HK-2 (cell line): ENCODE measurements around the gene SLC4A5.
"Not testable (repeated sequence)": the region's sequence is repeated elsewhere in the genome, so short reads cannot be mapped to it uniquely, and the experiment has no call there.

ENCODE experiments used
- DNase-seq: peaks from one replicate; pipeline ENCODE4 v3.0.0-alpha.2; 2018; ENCODE audit not compliant: unreplicated experiment

SLC4A5 gene

DNA sequence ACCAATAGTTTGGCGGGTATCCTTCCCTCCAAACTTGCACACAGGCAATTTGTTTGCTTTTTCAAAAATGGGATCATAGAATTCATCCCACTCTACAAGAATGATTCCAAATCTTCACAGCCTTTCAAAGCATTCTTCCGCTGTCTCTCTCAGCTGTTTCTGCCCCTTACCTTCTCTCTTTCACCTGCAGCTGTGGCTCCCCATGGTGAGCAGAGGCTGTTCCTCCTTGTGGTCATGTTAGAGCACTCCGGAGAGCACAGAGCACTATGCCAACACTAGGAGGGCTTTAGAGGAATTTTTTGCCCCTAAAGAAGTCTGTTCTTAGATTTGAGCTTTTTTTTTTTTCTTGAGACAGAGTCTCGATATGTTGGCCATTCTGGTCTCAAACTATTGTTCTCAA, 114.4 kb downstream of the SLC4A5 start:
- DNase-seq = no peak

DNA sequence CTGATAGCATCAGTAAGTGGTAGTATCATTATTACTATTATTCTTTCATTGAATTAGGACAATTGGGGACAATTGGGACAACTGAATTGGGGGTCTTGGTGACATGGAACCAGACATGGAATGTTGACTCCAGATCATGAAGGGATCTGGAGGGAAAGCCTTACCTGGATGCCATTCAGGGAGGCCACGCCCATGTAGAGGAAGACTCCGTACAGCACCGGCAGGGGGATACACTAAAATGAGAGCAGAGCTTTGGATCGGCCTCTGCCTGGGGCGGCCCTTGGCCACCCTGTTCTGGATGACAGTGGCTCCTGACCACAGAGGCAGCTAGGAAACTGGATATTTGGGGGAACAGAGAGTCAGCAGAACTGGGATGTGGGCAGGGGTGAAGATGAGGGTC, 115.6 kb downstream of the SLC4A5 start:
- no peak for DNase-seq

DNA sequence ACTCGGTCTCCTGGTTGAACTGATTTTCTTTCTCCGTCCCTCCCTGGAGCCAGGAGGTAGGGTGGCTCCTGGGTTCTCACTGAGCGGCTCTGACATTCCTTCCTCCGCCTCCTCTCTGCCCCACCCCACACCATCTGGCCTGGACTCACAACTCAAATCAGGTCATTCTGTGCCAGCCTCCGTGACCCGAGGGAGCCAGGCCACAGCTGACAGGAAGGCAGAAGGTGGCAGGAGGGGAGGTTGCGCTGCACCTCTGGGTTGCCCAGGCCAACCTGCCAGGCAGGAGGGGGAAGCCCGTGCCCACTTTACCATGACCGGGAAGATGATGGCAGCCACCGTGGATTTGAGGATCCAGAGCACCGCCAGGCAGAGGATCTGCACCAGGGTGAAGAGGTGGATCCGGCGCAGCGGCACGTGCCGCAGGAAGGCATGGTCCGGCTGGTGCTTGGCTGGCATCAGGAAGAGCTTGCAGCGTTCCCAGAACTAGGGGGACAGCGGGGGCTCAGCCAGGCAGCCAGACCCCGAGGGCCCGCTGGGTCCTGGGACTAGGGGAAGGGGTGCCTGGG, 116.5 kb downstream of the SLC4A5 start:
- no peak for DNase-seq

DNA sequence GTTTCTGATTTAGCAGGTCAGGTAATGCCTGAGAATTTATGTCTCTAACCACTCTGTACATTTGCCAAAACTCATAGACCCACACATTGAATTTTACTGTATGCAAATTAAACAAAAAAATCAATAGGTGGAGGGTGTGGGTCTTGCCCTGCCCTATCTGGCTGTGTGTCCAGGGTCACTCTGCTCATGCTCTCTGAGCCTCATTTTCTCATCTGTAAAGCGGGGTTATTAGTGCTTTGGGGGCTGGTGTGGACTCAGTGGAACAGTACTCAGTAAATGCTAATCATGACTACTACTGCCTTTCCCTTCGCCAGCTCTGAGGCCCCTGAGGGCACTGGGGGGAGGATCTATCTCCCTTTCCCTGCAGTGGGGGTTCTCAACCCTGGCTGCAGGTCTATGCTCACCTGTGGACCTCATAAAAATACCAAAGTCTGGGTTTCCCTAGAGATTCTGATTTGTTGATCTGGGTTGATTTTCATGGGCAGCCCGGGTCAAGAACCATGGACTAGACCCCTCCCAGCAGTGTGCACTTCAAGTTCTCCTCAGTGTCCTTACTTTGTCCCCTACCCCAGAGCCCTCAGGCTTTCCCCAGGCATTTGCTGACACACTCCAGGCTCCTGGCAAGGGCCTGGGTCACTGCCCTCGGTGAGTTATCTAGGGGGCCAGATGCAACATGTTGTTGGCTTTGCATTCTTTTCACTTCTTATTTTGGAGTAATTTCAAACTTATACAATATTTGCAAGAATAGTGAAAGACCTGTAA, 117.3 kb downstream of the SLC4A5 start:
- no peak for DNase-seq

DNA sequence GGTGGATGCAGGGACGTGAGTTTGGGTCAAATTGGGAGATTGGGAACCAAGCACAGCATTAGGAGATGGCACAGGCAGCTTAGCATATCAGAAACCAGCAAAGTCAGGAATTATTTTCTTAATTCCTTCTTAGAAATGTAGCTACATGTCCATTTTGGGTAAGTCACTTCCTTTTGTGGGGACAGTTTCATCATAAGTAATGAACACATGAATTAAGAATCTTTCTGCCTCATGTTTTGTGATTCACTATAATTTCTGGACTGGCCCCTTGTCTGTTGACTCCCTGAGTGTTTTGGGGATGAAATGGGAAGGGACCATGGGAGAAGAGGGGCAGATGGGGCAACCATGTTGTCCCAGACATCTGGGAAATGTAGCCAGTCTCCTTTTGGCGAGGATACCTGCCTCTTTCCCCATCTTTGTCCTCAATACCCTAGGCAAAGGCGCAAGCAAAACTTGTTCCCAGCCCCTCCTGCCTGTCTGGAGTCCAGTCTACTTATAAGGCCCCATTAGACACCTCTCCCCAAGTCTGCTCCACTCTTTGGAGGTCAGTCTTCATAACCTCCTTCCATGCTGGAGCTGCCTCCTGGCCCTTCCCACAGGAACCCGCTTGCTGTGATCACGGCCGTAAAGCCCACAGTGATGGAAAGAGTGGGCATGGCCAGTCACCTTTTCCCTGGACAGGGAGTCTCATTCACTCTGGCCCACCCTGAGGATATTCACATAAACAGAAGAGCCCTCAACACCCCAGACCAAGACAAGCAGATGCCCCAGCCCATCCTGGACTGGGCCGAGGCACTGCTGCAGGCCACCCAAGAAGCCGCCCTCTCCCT, 119.1 kb downstream of the SLC4A5 start:
- DNase-seq = no peak

DNA sequence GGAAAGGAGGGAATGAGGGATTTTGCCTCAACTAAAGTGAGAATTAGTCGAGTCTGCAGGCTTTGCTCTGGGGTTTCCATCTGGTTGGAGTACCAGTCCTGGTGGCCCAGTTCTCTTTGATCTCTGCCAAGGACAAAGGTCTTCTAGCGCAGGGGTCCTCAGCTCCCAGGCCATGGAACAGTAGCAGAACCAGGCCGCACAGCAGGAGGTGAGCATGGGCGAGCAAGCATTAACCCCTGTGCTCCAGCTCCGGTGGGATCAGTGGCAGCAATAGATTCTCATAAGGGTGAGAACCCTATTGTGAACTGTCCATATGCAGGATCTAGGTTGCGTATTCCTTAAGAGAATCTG, 120.9 kb downstream of the SLC4A5 start:
- no peak for DNase-seq

DNA sequence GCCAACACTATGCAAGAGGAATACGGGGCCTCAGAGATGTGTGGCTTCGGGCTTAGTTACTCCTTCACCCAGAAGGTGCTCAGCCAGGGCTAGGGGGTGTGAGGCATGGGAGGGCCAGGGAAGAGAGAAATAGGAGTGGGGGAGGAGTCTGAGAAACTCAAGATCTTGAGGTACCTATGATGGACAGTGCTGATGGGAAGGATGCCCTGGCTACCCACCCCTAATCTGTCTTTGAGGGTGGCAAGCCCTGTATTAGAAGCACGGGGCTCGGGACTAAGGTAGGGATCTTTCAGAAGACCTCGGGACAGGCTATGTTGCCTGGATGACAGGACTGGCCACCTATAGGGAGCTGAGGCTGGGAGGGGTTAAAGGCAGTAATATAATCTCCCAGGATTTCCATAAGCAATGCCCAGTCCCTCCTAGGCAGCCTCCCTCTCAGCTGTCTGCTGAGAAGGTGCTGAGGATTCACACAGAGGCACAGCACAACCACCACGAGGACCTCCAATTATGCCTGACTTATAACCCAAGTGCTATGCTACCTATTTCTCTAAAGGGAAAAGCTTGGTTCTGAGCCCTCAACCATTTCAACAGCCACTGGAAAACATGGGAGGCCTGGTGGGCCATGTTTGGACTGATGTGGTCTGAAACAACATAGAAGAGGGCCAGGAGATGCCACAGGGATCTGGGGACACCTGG, 121.5 kb downstream of the SLC4A5 start:
- no peak for DNase-seq

DNA sequence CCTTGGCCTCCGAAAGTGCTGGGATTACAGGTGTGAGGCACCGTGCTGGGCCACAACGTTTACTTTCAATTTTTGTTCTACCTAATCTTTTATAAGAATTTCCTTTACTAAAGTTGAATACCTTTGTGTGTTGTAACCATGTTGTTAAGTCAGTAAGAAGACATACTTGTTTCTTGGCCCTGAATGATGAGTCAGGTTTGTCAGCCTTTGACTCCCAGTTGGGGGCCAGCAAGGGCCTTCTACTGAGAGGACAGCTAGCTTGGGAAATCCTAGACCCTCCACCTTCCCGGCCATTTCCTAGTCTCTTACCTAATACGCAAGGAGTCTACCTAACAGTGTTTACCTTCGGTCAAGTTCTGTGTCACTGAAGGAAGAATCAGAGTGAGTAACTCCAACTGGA, 122.1 kb downstream of the SLC4A5 start:
- no peak for DNase-seq

DNA sequence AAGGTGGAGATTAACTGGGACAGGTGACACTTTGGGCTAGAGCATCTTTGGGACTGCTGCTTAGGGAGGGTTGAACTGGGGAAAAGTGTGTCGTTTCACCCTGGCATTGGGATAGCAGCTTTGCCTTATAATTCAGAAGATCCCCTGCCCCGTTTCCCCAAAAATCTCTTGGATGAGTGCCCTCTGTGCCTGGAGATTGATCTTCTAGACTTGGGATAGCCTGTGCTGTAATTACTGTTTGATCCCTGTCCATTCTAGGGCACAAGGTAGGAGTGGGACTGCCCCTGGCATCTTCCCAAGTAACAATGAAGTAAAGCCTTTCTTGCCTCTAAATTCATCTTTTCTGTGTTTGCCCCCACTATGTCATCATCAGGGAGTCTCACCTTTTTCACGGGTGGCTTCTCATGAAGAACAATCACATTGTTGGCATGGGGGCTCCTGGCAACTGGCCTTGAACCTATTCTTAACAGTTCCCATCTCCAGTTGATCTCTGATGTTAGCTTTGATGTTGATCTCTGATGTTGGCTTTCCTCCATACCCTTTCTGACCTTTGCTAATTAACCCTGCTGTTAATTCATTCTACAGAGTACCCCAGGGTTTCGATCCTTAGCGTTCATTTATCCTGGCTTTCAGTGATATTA, 123.2 kb downstream of the SLC4A5 start:
- DNase-seq = no peak

DNA sequence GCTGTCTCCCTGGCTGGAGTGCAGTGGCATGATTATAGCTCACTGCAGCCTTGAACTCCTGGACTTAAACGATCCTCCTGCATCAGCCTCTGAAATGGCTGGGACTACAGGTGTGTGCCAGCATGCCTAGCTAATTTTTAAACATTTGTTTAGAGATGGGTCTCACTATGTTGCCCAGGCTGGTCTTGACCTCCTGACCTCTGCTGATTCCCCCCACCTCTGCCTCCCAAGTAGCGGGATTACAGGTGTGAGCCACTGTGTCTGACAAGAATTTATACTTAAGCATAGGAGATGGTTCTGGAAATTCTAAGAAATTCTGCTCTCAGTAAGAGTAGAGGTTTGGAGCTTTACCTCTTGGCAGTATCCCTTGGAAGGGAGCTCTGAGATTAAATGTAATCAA, 126.6 kb downstream of the SLC4A5 start:
- DNase-seq = no peak

DNA sequence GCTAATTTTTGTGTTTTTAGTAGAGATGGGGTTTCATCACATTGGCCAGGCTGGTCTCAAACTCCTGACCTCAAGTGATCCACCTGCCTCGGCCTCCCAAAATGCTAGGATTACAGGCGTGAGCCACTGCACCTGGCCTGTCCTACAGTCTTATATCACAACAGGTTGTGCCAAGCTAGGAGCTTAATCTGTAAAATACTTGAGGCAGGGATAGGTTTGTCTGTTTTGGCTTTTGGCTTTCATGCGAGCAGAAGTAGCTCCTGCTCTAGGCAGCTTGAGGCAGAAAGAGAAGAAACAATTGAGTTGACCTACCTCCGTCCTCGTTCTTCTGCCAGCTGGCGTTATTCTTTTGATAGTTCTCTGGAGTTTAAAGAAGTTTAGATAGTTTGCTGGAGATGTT, 127.4 kb downstream of the SLC4A5 start:
- DNase-seq = not testable (repeated sequence)

DNA sequence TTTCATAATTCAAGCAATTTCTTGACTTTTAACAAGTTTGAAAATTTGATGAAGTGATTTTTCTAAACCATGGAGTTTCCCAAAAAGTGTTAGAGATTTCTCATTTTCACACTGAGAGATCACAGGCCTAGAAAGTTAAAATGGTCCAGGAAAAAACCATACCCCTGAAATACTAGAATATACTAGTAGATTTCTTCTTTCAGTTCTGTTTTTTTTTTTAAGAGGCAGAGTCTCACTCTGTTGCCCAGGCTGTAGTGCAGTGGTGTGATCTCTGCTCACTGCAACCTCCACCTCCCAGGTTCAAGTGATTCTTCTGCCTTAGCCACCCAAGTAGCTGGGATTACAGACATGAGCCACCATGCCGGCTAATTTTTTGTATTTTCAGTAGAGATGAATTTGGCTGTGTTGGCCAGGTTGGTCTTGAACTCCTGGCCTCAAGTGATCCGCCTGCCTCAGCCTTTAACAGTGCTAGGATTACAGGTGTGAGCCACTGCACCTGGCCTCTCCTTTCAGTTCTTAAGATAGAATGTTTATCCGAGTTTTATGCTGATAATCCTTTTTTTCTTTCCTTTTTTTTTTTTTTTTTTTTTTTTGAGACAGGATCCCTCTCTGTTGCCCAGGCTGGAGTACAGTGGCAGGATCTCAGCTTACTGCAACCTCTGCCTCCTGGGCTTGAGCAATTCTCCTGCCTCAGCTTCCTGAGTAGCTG, 130.4 kb downstream of the SLC4A5 start:
- DNase-seq = no peak

DNA sequence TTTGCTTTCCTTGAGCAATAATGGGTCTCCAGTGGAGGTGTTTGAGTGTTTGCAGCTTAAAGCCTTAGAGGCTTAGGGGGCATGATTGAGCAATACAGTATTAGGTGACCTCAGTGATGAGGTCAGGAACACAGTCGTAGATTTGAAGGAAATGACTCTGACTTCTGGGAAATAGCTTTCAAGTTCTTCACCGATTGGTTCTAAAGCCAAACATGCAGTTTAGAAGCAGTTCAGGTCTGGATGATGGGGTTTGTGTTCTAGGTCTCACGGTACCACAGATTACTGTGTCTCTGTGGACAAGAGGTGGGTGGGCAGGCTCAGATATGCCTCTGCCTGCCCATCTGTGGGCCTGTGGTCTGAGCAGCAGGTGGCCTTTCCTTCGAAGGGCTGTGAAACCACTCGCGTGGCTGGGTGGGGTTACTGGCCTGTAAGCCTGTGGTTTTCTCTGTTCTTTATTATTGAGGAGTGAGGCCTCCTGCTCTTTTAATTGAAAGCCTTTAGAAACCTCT, 137.0 kb downstream of the SLC4A5 start:
- no peak for DNase-seq

DNA sequence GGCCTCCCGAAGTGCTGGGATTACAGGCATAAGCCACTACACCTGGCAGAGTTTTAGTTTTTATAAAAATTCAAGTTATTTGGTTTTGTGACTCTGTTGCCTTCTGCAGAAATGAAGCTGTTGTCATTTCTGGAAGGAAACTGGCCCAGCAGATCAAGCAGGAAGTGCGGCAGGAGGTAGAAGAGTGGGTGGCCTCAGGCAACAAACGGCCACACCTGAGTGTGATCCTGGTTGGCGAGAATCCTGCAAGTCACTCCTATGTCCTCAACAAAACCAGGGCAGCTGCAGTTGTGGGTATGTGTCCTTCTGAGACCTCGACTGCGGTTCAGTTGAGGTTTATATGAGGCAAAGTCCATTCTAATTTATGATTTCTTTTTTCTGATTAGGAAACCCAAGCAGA, 137.6 kb downstream of the SLC4A5 start:
- DNase-seq = no peak

DNA sequence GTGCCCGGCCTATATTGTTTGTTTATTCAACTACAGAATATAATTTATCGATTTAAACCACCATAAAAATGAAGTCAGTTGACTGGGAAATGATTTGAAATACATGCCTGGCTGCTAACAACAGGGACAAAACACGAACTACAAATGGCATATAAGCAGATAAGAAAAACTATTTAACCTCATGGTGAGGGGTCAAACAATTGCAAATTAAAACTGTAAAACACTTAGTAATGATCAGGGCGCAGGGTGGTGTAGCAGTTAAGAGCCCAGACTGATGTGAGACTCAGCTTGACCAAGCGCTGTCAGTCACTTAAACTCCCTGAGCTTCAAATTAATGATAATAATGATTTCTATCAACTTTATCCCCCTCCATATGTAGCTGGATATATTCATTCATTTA, 138.1 kb downstream of the SLC4A5 start:
- no peak for DNase-seq

DNA sequence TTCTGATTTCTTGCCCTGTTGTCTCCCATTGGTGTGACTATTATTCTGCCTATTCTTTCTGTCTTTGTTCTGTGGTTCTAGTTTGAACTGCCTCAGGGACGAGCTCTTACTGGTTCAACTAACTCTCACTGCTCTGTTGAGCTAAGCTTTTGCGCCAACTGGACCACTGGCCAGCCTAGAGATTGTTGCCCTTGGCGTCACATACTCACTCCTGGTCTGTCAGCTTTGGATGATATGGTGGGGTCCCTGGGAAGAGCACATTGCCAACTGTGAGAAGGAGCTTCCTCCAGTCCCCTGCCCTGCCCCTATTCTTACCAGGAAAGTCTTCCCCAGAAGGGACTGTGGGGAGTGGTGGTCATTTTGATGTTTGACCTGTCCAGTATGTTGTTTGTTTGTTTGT, 138.8 kb downstream of the SLC4A5 start:
- DNase-seq = no peak

DNA sequence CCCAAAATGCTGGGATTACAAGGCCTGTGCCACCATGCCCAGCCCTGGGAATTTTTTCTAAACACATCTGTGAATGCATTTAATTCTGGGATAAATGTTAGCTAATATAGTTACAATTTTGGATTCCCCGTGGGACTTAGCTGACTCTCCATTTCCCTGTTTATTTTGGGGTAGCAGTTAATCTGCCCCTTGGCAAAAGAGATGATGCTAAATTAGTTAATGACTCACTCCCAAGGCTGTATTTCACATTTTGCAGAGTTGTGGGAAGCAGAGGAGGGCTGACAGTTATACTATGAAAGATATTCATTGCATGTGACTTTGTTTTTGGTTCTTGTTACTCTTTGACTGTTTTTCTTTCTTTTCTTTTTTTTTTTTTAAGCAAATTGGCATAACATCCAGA, 141.6 kb downstream of the SLC4A5 start:
- DNase-seq = no peak

DNA sequence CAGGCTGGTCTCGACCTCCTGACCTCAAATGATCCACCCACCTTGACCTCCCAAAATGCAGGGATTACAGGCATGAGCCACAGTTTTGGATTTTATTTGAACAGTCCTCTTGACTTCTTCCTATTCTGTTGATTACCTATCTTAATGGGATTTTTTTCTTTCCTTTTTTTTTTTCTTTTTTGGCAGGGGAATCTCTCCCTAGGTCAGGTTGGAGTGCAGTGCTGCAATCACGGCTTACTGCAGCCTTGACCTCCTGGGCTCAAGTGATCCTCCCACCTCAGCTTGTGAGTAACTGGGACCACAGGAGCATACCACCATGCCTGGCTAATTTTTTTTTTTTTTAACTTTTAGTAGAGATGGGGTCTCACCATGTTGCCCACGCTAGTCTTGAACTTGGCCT, 142.0 kb downstream of the SLC4A5 start:
- no peak for DNase-seq

DNA sequence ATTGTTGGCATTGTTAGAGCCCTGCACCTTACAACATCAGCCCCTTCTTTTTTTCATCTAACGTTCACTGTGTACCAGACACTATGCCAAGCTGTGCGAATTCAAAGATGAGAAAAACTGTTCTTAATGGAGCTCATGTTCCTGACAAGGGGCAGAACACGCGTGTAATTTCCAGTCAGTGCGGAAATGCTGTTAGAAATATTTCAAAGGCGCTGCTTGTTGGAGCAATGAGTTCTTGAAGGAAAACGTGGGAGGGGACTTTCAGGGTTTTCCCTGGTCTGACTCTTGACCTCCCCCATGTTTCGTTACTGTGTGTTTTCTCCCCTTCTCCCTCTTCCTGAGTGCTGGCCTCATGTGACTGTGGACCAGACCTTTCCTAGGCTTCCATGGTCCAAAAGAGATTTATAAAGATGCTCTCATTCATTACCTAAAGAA, 143.3 kb downstream of the SLC4A5 start:
- no peak for DNase-seq

DNA sequence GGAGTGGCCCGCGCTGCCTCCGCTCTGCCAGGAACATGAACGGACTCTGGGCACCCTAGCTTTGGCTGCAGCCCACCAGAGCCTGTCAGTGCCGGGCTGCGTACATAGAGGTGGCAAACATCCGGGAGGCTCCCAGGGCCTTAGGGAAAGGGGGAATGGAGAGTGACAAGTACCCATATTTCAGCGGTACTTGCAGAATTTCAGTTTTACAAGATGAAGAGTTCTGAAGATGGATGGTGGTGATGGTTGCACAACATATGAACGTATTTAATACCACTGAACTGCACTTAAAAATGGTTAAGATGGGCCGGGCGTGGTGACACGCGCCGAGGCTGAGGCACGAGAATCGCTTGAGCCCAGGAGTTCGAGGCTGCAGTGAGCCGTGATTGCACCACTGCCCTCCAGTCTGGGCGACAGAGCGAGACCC, 143.9 kb downstream of the SLC4A5 start:
- no peak for DNase-seq
